Transverse colon (tissue), 4 donors: ENCODE data around the gene ST6GALNAC6. TPM values are rescaled to one million over a fixed set of nuclear protein-coding genes. Genes with fewer than 3 reads are reported as not detected.

ENCODE experiments used
- DNase-seq: peaks from one replicate; pipeline ENCODE4 v3.0.0-alpha.2; 2019
- H3K27ac ChIP-seq, 4 donors: fragments of 200-600 bp; sonication (generic); 2 replicates each; pipeline ENCODE4 v1.5.1; 2016 to 2018; ENCODE audit warnings: inconsistent platforms in 4 of 4
- H3K27me3 ChIP-seq: fragments of 200-600 bp; sonication (generic); 2 replicates; pipeline ENCODE4 v1.5.1; 2017; ENCODE audit warnings: inconsistent platforms
- H3K36me3 ChIP-seq, 4 donors: fragments of 200-600 bp; sonication (generic); 2 replicates each; pipeline ENCODE4 v1.5.1; 2017 to 2019; ENCODE audit warnings: inconsistent platforms in 4 of 4
- H3K4me1 ChIP-seq, 4 donors: fragments of 200-600 bp; sonication (generic); 2 replicates each; pipeline ENCODE4 v1.5.1; 2017 to 2020; ENCODE audit warnings: inconsistent platforms in 4 of 4
- H3K4me3 ChIP-seq, 4 donors: fragments of 200-600 bp; sonication (generic); 1 replicate in 1 of 4; 2 replicates in 3 of 4; pipeline versions ENCODE4 v1.5.1 to v1.6.1; 2017 to 2019; ENCODE audit warnings: inconsistent platforms in 4 of 4
- H3K9me3 ChIP-seq, 2 donors: fragments of 200-600 bp; sonication (generic); 2 replicates each; pipeline ENCODE4 v1.5.1; 2017 to 2019; ENCODE audit warnings: inconsistent platforms in 2 of 2
- EP300 ChIP-seq: sonication (generic); formaldehyde crosslinking; IDR thresholded peaks from one replicate; pipeline ENCODE4 v1.6.1; 2017; ENCODE audit warnings: antibody characterized with exemption, low read depth
- POLR2A ChIP-seq: fragments of 450-650 bp; IDR thresholded peaks from one replicate; pipeline ENCODE4 v1.6.1; 2016; ENCODE audit warnings: antibody characterized with exemption, mild to moderate bottlenecking, moderate library complexity
- POLR2AphosphoS5 ChIP-seq, 3 donors: sonication (generic); formaldehyde crosslinking; IDR thresholded peaks; one replicate each; pipeline ENCODE4 v1.6.1; 2016; ENCODE audit warnings: antibody characterized with exemption in 3 of 3
- WGBS, 2 donors: methylation state at CpG; one replicate each; pipeline ENCODE4 v1.1.5; 2018; ENCODE audit warnings: low coverage in 1 of 2; 5-methylcytosine and 5-hydroxymethylcytosine counted together
- in situ Hi-C, 4 donors: fragments of 200-750 bp; cut with MboI; loops; one replicate each; pipeline versions ENCODE4 v1.15.0 to v1.15.1; 2017; ENCODE audit warnings: low sequenced_read_pairs in 3 of 4, low pct_ligation_motif_present in 1 of 4, low pct_unique_long_range_greater_than_20kb in 1 of 4
- intact Hi-C: fragments of 100-400 bp; cut with DNase I; formaldehyde crosslinking; loops from one replicate; pipeline ENCODE4 v1.15.1; 2023; ENCODE audit warnings: low total_unique reads
- small RNA-seq, 4 donors: library from RNA; depleted of rRNA; stranded (forward); fragments of <200 nt; gene quantifications; one replicate each; pipeline ENCODE3, GENCODE V24; 2016
- total RNA-seq, 4 donors: library from RNA; depleted of rRNA; stranded (reverse); fragments of >200 nt; gene quantifications; one replicate each; pipeline ENCODE4 v1.1.0, GENCODE V29; 2016
- TF ChIP-seq, protein P1 (sequence below), 5 experiments: fragments of 200-600 bp in 3 of 5; fragments of 450-650 bp in 2 of 5; sonication (generic) in 3 of 5; IDR thresholded peaks; 1 replicate in 2 of 5; 2 replicates in 3 of 5; pipeline ENCODE4 v1.5.1; 2016 to 2017; ENCODE audit warnings: antibody characterized with exemption in 5 of 5, inconsistent platforms in 3 of 5, mild to moderate bottlenecking in 2 of 5, moderate library complexity in 1 of 5

ST6GALNAC6 gene
- total RNA-seq, 4 donors from 2014 or later: 41.0 to 80.4 (median 75.7) TPM

DNA sequence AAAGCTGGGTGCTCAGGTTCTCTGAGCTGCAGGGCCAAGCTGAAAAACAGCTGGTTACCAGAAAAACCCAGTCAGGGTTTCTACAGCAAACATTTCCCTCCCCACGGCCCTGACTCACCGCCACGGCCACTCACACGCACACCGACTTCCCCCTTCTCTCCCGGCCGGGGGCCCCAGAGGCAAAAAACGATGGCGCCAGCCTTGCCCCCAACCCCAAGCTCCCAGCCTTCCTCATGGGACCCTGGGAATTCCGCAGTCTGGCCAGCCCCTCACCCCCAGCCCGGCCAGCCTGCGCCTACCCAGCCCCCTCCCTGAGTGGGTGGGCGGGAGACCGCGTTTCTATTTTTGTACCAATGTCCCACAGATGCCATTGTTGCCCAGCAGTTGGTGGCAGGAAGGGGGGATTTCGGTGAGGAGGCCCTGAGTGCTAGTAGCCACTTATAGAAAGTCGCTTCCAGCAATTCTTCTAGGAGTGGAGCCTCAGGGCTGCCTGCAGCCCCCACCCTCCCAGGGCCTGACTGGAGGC lies 63.3 kb downstream of the ST6GALNAC6 start:
- in situ Hi-C loops: no loop called here
- 50% methylated on average over 17 of the region's 17 CpGs; no CpG with 5 or more reads in 1 of the 2 donors for WGBS, 2 donors
- H3K4me1 ChIP-seq: peaks cover 6 to 61% (median 18%) of the 10 kb centered on the region in 4 donors
- intact Hi-C loops: no loop called here
- TF ChIP-seq POLR2A: no peak
- TF ChIP-seq, protein P1, sequence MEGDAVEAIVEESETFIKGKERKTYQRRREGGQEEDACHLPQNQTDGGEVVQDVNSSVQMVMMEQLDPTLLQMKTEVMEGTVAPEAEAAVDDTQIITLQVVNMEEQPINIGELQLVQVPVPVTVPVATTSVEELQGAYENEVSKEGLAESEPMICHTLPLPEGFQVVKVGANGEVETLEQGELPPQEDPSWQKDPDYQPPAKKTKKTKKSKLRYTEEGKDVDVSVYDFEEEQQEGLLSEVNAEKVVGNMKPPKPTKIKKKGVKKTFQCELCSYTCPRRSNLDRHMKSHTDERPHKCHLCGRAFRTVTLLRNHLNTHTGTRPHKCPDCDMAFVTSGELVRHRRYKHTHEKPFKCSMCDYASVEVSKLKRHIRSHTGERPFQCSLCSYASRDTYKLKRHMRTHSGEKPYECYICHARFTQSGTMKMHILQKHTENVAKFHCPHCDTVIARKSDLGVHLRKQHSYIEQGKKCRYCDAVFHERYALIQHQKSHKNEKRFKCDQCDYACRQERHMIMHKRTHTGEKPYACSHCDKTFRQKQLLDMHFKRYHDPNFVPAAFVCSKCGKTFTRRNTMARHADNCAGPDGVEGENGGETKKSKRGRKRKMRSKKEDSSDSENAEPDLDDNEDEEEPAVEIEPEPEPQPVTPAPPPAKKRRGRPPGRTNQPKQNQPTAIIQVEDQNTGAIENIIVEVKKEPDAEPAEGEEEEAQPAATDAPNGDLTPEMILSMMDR (IDR thresholded peaks at IDR 0.05): no peak
- no peak for TF ChIP-seq POLR2AphosphoS5 (IDR thresholded peaks at IDR 0.05)
- no peak for TF ChIP-seq EP300
- no peaks in the 10 kb centered on the region for H3K36me3 ChIP-seq
- no peaks in the 10 kb centered on the region for H3K27me3 ChIP-seq
- H3K9me3 ChIP-seq: no peaks in the 10 kb centered on the region
- no peak overlapping the region for H3K4me3 ChIP-seq
- H3K27ac ChIP-seq: peak overlapping the region; percentile 71 to 87 (median 81)
- peak; percentile 47 for DNase-seq

Small RNA genes within 50 kb of the gene (small RNA-seq; reads per million reads assigned to genes)
- gene MIR4672 (0 to 0.28 (median 0.09) reads per million in 4 donors), gene RNA5SP296 (0 reads per million in 4 donors)

Other genes starting within 250 kb of the ST6GALNAC6 start
- not detected for gene CFAP157, start 192.6 kb downstream of the ST6GALNAC6 start, total RNA-seq
- 1 to 10 TPM; 2.4 to 9.7 (median 6.2) TPM for gene PTRH1, start 183.9 kb downstream of the ST6GALNAC6 start, total RNA-seq
- not detected for gene TTC16, start 183.5 kb downstream of the ST6GALNAC6 start, total RNA-seq
- gene TOR2A, start 164.3 kb downstream of the ST6GALNAC6 start, total RNA-seq: 100 to 1,000 TPM in 1 of 4 donors, 10 to 100 TPM in 3; 31.4 to 126 (median 48.1) TPM
- gene SH2D3C, start 120.9 kb downstream of the ST6GALNAC6 start, total RNA-seq: 10 to 100 TPM in 1 of 4 donors, 1 to 10 TPM in 3; 2.6 to 10.1 (median 3.9) TPM
- gene CDK9, start 113.6 kb downstream of the ST6GALNAC6 start, total RNA-seq: 10 to 100 TPM; 32.6 to 78.9 (median 49.3) TPM
- 100 to 1,000 TPM in 1 of 4 donors, 10 to 100 TPM in 3; 31.4 to 144 (median 74.8) TPM for gene FPGS, start 96.7 kb downstream of the ST6GALNAC6 start, total RNA-seq
- gene ENG, start 44.9 kb downstream of the ST6GALNAC6 start, total RNA-seq: 10 to 100 TPM; 10.6 to 23.9 (median 17.0) TPM
- gene AK1, start 21.9 kb downstream of the ST6GALNAC6 start, total RNA-seq: 100 to 1,000 TPM in 1 of 4 donors, 10 to 100 TPM in 3; 24.7 to 110 (median 62.4) TPM
- 10 to 100 TPM; 16.7 to 66.1 (median 47.3) TPM for gene ST6GALNAC4, start 17.4 kb upstream of the ST6GALNAC6 start, total RNA-seq
- 1 to 10 TPM in 1 of 4 donors, not detected in 3; 4.6 TPM for gene PIP5KL1, start 31.2 kb upstream of the ST6GALNAC6 start, total RNA-seq
- gene DPM2, start 38.3 kb upstream of the ST6GALNAC6 start, total RNA-seq: 100 to 1,000 TPM in 1 of 4 donors, 10 to 100 TPM in 3; 20.6 to 249 (median 26.3) TPM
- 100 to 1,000 TPM in 2 of 4 donors, 10 to 100 TPM in 2; 77.0 to 230 (median 96.7) TPM for gene EEIG1, start 81.4 kb upstream of the ST6GALNAC6 start, total RNA-seq
- 10 to 100 TPM in 3 of 4 donors, under 1 TPM in 1; 0.60 to 23.2 (median 14.0) TPM for gene NAIF1, start 167.7 kb upstream of the ST6GALNAC6 start, total RNA-seq
- gene SLC25A25, start 168.6 kb upstream of the ST6GALNAC6 start, total RNA-seq: 10 to 100 TPM; 25.5 to 35.5 (median 32.5) TPM
- 100 to 1,000 TPM; 109 to 434 (median 164) TPM for gene PTGES2, start 228.1 kb upstream of the ST6GALNAC6 start, total RNA-seq
- gene LCN2, start 249.8 kb upstream of the ST6GALNAC6 start, total RNA-seq: 100 to 1,000 TPM in 1 of 4 donors, 10 to 100 TPM in 2, 1 to 10 TPM in 1; 8.6 to 115 (median 37.3) TPM